Activated gamma-delta T cell treated with Interleukin-2 at 50 U/mL for 16 hours (primary cell): ENCODE measurements around the gene PSMB10.
"Not testable (repeated sequence)": the region's sequence is repeated elsewhere in the genome, so short reads cannot be mapped to it uniquely, and the experiment has no call there.

Source experiments
- DNase-seq: peaks from one replicate; pipeline ENCODE4 v3.0.0-alpha.2; 2020

Gene PSMB10

DNA sequence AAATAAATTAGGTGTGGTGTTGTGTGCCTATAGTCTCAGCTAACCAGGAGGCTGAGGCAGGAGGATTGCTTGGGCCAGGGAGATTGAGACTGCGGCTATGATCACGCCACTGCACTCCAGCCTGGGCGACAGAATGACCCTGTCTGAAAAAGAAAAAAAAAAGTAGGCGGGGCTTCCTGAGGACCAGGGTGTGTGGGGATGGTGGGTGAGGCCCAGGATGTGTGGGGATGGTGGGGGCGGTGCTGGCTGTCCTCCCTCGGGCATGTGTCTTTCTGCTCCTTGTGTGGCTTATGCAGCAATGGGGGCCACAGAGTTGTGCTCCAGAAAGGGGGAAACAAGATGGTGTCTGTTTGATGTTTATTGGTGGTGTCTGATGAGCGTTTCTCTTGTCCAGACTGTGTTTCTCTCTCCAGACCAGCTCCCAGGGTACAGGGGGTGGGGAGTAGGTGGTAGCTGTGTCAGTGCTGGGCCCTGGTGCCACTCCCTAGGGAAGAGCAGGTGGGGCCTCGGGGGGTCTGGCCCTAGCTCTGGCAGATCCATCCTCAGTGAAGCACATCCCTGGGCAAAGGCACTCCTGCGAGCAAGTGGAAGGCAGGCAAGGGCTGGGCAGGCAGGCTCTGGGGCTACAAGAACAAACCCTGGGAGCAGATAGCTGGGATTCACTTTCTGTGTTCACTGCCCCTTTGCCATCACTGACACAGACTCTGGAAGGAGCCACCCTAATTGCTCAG lies 5.0 kb upstream of the PSMB10 start:
- DNase-seq: no peak

GRCh38 chr16:67940446-67941089 lies 3.9 kb upstream of the PSMB10 start:
- no peak for DNase-seq

GRCh38 chr16:67939507-67940445 lies 3.1 kb upstream of the PSMB10 start:
- DNase-seq: peak; percentile 37

DNA sequence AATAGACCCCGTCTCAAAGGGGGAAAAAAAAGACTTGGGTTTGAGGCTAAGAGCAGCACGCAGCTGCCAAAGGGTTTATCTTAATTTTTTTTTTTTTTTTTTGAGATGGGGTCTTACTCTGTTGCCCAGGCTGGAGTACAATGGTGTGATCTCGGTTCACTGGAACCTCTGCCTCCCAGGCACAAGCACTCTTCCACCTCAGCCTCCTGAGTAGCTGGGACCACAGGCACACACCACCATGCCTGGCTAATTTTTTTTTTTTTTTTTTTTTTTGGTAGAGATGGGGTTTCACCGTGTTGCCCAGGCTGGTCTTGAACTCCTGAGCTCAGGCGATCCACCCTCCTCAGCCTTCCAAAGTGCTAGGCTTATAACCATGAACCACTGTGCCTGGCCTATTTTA lies 1.1 kb upstream of the PSMB10 start:
- DNase-seq: not testable (repeated sequence)

DNA sequence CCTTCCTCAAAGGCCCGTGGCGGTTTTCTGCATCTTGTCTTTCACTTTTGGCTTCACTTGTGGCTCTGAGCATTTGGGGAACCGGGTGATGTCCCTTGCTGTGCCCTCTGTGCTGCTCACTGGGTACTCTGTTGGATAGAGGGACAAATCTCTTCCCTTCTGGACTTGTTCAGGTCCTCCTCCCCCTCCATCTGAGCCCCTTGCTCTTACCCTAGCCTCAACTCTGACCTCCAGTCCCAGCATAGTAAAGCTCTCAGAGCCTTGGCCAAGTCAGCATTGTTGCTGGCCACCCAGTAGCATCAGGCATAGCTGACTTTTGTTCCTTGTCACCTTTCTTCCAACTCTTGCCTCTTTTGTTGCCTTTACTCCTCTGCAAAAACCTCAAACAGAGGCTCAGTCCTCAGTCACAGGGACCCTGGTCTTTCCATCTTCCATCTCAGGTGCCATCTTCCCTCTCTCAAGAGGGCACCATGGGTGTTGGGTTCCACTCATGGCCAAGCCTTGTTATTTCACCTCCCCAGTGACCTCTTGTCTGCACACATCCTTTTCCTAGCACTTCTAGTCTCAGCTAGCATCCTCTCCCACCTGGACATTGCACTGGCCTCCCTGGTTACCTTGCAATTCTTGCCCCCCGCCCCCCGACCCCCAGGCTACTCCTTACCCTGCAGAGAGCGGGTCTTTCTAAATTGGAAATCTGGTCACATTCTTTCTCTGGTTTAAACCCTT lies 393 bp upstream of the PSMB10 start:
- peak; percentile 76 for DNase-seq

GRCh38 chr16:67935402-67936123 lies 1.1 kb downstream of the PSMB10 start:
- peak; percentile 95 for DNase-seq

DNA sequence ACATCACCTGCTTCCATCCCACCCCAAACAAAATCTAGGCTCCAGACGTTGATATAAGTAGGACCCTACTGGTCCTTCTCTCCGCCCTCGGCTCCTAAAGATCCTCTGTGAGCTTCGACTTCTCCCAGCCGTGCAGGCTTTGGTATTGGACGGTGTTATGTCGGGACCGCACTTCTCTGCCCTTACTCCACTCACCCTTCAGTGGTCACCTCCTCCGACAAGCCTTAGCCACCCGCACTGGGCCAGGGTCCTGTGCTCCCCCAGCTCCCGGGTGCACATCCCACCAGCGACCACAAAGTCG lies 1.6 kb downstream of the PSMB10 start:
- DNase-seq: no peak

DNA sequence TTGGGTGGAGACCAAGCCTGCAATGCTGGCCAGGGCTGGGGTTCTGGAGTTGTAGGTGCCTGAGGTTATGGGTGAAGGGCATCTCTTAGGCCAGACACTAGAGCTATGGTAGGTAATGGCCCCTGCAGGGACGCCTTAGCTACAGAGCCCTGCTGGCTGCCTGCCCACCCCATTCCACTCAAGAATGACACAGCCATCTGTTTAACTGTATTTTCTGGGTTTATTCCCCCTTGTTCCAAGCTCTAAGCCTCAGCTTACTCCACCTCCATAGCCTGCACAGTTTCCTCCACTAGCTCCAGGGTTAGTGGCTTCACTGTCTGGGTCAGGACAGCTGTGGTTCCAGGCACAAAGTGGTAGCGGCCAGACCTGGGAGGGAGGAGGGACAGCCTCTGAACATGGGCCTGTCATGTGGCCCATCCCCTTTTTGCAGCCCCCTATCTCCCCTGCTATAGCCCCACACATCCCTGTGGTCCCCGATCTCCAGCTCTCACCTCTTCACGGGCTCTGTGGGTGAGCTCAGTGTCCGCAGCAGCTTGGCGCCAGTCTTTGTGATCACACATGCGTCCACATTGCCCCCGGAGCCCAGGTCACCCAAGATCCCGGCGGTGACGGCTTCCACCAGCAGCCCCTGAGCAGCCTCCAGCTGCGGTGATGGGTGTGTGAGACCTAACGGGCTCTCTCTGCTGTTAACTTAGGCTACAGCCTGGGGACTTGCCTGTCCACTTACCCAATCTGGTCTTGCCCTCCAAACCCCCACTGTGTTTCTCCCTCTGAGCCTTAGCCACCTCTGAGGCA lies 2.1 kb downstream of the PSMB10 start:
- no peak for DNase-seq

DNA sequence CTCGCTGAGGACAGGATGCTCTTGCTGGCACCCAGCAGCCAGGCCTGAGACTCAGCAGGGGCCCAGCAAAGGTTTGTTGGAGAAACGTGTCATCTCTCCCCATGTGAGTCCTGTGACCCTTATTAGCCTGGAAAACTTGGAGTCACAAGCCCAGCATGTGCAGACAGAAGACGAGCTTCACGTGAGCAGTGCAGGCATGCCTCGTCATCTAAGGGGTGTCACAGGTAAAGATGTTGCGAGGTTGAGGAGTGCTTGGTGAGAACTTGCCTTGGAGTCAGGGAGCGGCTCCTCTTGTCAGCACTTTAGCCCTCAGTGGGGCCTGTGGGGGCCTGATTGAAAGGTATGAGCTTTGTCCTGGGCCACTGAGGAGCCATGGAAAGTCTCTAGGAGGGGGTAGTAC lies 2.8 kb downstream of the PSMB10 start:
- no peak for DNase-seq

DNA sequence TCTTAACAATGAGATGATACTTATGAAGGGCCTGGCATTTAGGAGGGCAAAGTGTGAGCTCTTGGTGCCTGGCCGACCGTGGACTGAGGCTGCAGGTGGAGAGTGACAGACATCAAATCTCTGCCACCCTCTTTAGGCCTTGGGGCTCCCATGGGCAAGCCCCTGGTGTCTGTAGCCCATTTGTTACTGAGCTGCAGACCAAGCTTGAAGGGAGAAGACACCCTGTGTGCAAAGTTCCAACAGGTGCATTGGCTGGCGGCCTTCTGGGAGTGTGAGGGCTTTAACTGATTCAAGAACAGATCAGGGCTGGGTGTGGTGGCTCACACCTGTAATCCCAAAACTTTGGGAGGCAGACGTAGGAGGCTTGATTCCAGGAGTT lies 4.2 kb downstream of the PSMB10 start:
- DNase-seq: no peak

DNA sequence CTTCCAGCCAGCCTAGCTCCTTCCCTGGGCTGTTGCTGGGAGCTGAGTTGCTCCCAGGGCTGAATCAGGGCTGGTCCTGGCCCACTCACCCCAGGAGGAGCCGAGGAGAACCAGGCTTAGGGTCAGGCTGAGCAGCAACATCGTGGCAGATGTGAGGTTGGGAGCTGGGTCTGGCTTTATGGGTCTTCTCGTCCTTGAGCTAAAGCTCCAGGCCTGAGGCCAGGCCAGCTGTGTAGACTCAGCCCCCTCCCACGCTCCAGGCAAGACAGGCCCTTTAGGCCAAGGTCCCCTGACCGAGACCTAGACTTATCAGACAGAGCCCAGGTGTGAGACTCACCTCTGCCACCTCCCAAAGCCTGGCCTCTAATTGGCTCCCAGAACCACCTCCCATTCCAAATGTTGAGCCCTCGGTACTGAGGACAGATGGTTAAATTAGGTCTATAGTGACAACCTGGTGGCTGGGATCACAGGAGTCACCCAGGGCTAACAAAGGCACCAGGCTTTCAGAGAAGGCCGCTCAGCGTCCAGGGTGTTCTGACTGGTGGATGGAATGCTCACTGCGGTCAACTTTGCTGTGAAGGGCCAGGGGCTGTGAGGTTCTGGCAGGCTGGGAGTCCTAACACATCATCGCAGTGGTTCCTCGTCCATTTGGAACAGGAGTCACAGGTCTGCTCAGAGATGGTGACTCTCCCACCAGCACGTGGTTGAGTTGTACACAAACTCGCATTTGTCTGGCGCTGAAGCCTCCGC lies 4.8 kb downstream of the PSMB10 start, which contains the start of gene CTRL:
Gene CTRL (minus strand): TSS at position 151 of the 750 bp plus-strand sequence. CDS start 10 bp downstream, at position 141.
- no peak for DNase-seq

- DNase-seq: no peak
These were observed 5.9 kb downstream of the PSMB10 start for GRCh38 chr16:67930678-67931211.

DNA sequence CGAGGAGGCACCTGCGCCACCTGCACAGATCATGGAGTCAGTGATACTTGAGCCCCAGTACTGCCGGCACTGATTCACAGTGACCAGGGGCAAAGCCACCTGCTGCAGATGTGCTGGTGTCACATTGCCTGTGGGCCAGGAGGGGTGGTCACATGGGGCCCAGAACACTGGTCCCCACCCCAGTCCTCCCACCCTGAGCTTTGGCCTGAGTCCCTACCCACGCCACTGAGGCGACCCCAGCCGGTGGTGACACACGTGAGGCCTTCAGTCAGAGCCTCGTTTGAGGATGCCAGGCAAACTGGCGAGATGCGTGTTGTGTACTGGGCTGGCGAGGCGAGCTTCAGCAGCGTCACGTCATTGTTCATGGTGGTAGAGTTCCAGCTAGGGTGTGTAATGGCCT lies 6.5 kb downstream of the PSMB10 start:
- no peak for DNase-seq

- peak; percentile 70 for DNase-seq
These were observed 7.9 kb downstream of the PSMB10 start for GRCh38 chr16:67928561-67929364.

DNA sequence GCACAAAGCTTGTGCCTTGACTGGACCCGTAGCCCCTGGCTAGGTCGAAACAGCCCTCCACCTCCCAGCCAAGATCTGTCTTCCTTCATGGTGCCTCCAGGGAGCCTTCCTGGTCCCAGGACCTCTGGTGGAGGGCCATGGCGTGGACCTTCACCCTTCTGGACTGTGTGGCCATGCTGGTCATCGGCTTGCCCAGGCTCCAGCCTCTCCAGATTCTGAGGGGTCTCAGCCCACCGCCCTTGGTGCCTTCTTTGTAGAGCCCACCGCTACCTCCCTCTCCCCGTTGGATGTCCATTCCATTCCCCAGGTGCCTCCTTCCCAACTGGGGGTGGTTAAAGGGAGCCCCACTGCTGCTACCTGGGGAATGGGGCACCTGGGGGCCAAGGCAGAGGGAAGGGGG lies 8.5 kb downstream of the PSMB10 start:
- no peak for DNase-seq

DNA sequence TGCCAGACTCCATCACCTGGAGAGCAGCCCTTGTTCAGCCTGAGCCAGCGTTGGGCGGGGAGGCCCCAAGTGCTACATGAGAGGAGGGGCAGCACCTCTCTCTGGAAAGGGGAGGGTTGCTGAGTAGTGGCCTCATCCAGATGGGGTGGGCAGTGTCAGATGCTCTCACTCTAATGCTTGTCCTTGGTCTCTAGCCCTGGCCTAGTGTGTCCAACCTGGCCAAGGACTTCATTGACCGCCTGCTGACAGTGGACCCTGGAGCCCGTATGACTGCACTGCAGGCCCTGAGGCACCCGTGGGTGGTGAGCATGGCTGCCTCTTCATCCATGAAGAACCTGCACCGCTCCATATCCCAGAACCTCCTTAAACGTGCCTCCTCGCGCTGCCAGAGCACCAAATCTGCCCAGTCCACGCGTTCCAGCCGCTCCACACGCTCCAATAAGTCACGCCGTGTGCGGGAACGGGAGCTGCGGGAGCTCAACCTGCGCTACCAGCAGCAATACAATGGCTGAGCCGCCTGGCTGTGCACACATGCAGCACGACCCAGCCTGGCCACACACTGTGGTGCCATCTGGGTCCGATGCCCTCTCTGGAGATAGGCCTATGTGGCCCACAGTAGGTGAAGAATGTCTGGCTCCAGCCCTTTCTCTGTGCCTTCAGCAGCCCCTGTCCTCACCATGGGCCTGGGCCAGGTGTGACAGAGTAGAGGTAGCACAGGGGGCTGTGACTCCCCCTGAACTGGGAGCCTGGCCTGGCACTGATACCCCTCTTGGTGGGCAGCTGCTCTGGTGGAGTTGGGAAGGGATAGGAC lies 9.3 kb downstream of the PSMB10 start:
- no peak for DNase-seq

DNA sequence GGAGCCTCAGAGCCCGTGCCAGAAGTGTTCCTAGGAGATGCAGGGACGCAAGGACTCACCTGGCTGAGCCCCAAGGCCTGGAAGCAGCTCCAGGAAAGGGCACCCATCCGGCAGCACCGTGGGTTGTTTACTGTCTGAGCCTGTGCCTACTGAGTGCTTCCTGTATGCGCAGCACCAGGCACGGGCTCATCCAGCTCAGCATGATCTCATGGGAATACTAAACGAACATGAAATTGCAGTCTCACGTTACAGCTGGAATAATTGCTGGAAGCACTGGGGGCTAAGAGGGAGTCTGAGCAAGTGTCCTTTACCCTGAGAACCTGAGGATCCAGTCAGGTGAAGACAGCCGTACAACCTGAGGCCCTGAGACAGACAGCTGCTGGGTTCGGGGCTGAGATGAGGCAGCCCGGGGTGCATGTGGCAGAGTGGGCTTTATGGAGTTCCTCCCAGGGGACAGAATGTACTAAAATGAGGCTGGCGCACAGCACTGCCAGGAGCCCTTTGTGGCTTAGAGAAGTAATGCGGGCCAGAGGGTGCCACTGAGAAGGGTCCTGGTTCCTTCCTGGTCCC lies 10.4 kb downstream of the PSMB10 start:
- DNase-seq: no peak
